Measurements from ENCODE around the gene RTBDN. TPM values are rescaled to one million over a fixed set of nuclear protein-coding genes. Genes with fewer than 3 reads are reported as not detected.
A peak's percentile ranks its signal among the peaks of the same experiment; 100 is the strongest.

RTBDN gene
- total and polyA plus RNA-seq, 2 of the 8 experiments (the other 6 are each of a cell fraction or from before 2014, with no cell fraction given) = 4.0 to 4.8 TPM

- 85% methylated on average over 29 of the region's 29 CpGs; no CpG with 5 or more reads in 1 of the 2 experiments for WGBS, 2 experiments (ENCODE audit: extremely low coverage in 1 of 2, insufficient coverage in 1 of 2, insufficient read length in 1 of 2, insufficient replicate concordance in 2 of 2, low coverage in 1 of 2, low lambda C conversion rate in 2 of 2, missing lambda C conversion rate in 1 of 2)
- TF ChIP-seq RAD21 (IDR thresholded peaks at IDR 0.05 in 1 of 2, conservative IDR thresholded peaks at IDR 0.05 in 1 of 2; ENCODE audit: low read depth in 2 of 2, low read length in 2 of 2) = no peak
- TF ChIP-seq GABPA (IDR thresholded peaks at IDR 0.05; ENCODE audit: borderline replicate concordance, insufficient read depth, low read length) = no peak
- TF ChIP-seq SIN3A (conservative IDR thresholded peaks at IDR 0.05 in 1 of 2, IDR thresholded peaks at IDR 0.05 in 1 of 2; ENCODE audit: low read depth in 1 of 2, low read length in 2 of 2) = no peak
- TF ChIP-seq, protein P1, sequence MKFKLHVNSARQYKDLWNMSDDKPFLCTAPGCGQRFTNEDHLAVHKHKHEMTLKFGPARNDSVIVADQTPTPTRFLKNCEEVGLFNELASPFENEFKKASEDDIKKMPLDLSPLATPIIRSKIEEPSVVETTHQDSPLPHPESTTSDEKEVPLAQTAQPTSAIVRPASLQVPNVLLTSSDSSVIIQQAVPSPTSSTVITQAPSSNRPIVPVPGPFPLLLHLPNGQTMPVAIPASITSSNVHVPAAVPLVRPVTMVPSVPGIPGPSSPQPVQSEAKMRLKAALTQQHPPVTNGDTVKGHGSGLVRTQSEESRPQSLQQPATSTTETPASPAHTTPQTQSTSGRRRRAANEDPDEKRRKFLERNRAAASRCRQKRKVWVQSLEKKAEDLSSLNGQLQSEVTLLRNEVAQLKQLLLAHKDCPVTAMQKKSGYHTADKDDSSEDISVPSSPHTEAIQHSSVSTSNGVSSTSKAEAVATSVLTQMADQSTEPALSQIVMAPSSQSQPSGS (IDR thresholded peaks at IDR 0.05; ENCODE audit: low read length) = no peak
- no peak for TF ChIP-seq SAP30 (IDR thresholded peaks at IDR 0.05; ENCODE audit: insufficient read depth, insufficient replicate concordance, low read length)
- TF ChIP-seq E2F6 (IDR thresholded peaks at IDR 0.05) = no peak
These were observed 32.2 kb upstream of the RTBDN start for GRCh38 chr19:12866416-12867119.

More at GRCh38 chr19:12866416-12867119, 32.2 kb upstream of the RTBDN start:
- no peak for FAIRE-seq
- Histone ChIP-seq H4K20me1 (replicated peaks in 1 of 2; ENCODE audit: control insufficient read depth in 1 of 2, insufficient read depth in 2 of 2, low read length in 2 of 2) (no peaks in the 10 kb centered on the region), H3K56ac (replicated peaks; ENCODE audit: insufficient read length, low read depth, low read length) (no peak overlapping the region), H3K79me2 (ENCODE audit: control insufficient read depth in 1 of 2, insufficient read depth in 2 of 2, low read length in 2 of 2) (no peaks in the 10 kb centered on the region), H3K4me1 (replicated peaks in 1 of 4; ENCODE audit: control insufficient read depth in 3 of 4, insufficient read depth in 4 of 4, low read length in 3 of 4) (peaks cover 3 to 17% (median 14%) of the 10 kb centered on the region in 4 experiments), H3K79me1 (ENCODE audit: low read depth, low read length) (no peaks in the 10 kb centered on the region), H3K4ac (replicated peaks; ENCODE audit: insufficient read length, low read depth, low read length) (no peak overlapping the region), H3K23me2 (ENCODE audit: low read depth, low read length) (peaks cover 8% of the 10 kb centered on the region; the same call in 1 of the 2 replicates), H3K27ac (ENCODE audit: low read depth, low read length) (no peak overlapping the region), H4K8ac (ENCODE audit: extremely low read depth, insufficient read depth, low read length) (no peak overlapping the region; the same call in 1 of the 2 replicates), H4K91ac (replicated peaks; ENCODE audit: insufficient read length, low read length) (no peak overlapping the region), H3K9me3 (ENCODE audit: insufficient read depth in 2 of 2, low read depth in 1 of 2, low read length in 1 of 2) (no peaks in the 10 kb centered on the region), H2BK20ac (ENCODE audit: low read length) (no peak overlapping the region), H2BK12ac (ENCODE audit: low read depth, low read length) (no peak overlapping the region; the same call in 1 of the 2 replicates), H2BK5ac (ENCODE audit: low read depth, low read length) (peak overlapping the region; percentile 73; the same call in 1 of the 2 replicates), H2AK5ac (ENCODE audit: low read depth, low read length) (no peak overlapping the region), H3K4me3 (ENCODE audit: extremely low read depth in 1 of 4, insufficient read depth in 2 of 4, low read depth in 3 of 4, low read length in 4 of 4) (peak overlapping the region in 3 of 4 experiments; percentile 34 to 65 (median 53); a peak in 3 of 8 replicates), H3K4me2 (ENCODE audit: insufficient read depth in 1 of 2, low read depth in 2 of 2, low read length in 2 of 2) (peak overlapping the region; percentile 65 to 74; a peak in 3 of 4 replicates), H3K14ac (ENCODE audit: insufficient read length) (no peak overlapping the region), H3K27me3 (replicated peaks in 1 of 4; ENCODE audit: control insufficient read depth in 3 of 4, extremely low read depth in 1 of 4, insufficient read depth in 3 of 4, low read length in 3 of 4) (no peaks in the 10 kb centered on the region), H3K36me3 (ENCODE audit: control insufficient read depth in 2 of 4, insufficient read depth in 4 of 4, low read length in 3 of 4) (peaks cover 0 to 4% (median 0%) of the 10 kb centered on the region in 4 experiments; a peak in 2 of 8 replicates), H3K9ac (replicated peaks in 1 of 4; ENCODE audit: extremely low read depth in 1 of 4, low read depth in 3 of 4, low read length in 3 of 4) (no peak overlapping the region), H2BK120ac (replicated peaks; ENCODE audit: low read depth, low read length) (no peak overlapping the region), H2AFZ (ENCODE audit: low read length) (no peak overlapping the region), H3K23ac (ENCODE audit: insufficient read length) (no peak overlapping the region), H4K5ac (ENCODE audit: insufficient read length, low read depth, low read length) (no peak overlapping the region), H2BK15ac (ENCODE audit: low read length) (0 out of 2 replicates have a peak overlapping the region, but pooled peaks have one; percentile 46), H3K18ac (ENCODE audit: extremely low read depth, low read length) (peak overlapping the region; percentile 71)
- ChIA-PET CTCF (ENCODE audit: partially characterized antibody) (interaction anchor here (0.9 to 7.9 kb wide), 2 partner anchors 10 to 20 kb away, joined by 3 to 48 read pairs; no protein-coding TSS in a partner anchor), POLR2A (ENCODE audit: partially characterized antibody) (interaction anchor here (1.2 to 2.6 kb wide), 5 partner anchors 16 to 71 kb away, joined by 3 to 7 read pairs (median 3); partner anchors contain the start of gene GCDH)
- peak in 1 of 2 experiments; percentile 54 for DNase-seq (ENCODE audit: low read depth in 1 of 2, low spot score in 2 of 2)

All from H1 (cell line).